Measurements from ENCODE around the gene MYH10.

The MYH10 gene

DNA sequence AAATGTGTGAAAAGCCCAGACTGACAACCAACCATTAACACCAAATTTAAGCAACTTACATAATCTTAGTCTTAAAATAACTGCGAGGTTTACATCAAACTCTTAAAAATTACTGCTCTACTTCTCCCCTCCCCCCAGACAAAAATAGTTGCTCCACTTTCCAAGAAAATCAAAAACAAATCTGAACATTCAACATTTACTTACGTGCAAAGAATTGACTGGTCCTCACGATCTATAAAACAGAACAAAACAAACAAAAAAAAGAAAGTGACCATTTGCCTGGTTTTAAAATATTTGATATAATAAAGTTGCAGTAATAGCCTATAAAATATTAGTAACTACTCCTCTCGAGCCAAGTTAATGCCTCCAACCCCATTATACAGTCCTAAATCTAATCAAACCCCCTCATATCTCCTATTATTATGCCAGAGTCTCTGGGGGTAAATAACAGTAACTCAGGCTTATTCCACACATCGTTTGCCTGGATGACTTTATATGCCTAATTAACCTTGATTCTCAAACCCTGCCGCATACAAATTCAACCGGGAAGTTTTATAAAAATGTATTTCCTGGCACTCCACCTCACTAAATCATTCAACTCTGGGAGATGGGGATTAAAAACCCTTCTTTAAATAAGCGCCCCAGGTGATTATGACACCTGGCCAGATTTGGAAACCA lies 41.5 kb downstream of the MYH10 start:
- H3K27ac ChIP-seq, result no peak overlapping the region
- no peak overlapping the region for H3K9ac ChIP-seq (ENCODE audit: insufficient read length)
- DNase-seq (ENCODE audit: low read depth, low spot score), result no peak
- no peaks in the 10 kb centered on the region for H3K9me3 ChIP-seq (ENCODE audit: low read depth, low read length)
- peaks cover 14% of the 10 kb centered on the region; the same call in 1 of the 2 replicates for H3K36me3 ChIP-seq (ENCODE audit: insufficient read depth, low read length)
- TF ChIP-seq EZH2 (IDR thresholded peaks at IDR 0.05) (no peak), POLR2AphosphoS5 (IDR thresholded peaks at IDR 0.05; ENCODE audit: borderline replicate concordance, low read depth, low read length) (no peak), FOXP2 (optimal IDR thresholded peaks at IDR 0.05; ENCODE audit: control extremely low read depth, extremely low read length, insufficient read depth) (no peak)
- H3K4me3 ChIP-seq, result no peak overlapping the region

DNA sequence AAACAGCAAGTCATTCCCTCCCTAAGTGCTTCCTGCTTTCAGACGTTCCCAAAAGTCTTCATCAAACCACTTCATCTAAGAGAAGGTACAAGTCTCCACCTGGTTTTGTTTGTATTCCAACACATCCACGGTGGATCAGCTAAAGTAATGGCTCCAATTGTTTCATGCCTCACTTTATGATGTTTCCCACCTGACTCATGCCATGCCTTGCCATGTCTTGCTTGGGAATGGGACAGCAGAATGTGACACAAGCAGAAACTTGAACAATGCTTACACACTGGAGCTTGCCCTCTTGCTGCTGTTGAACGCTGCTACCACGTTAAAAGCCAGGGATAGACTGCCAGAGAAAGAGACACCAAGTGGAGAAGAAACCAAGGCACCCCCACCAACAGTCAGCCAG lies 43.8 kb downstream of the MYH10 start:
- no peak for TF ChIP-seq POLR2AphosphoS5 (IDR thresholded peaks at IDR 0.05; ENCODE audit: borderline replicate concordance, low read depth, low read length)
- Histone ChIP-seq H3K27ac (no peak overlapping the region), H3K9ac (ENCODE audit: insufficient read length) (no peak overlapping the region), H3K9me3 (ENCODE audit: low read depth, low read length) (no peaks in the 10 kb centered on the region), H3K4me3 (no peak overlapping the region), H3K36me3 (ENCODE audit: insufficient read depth, low read length) (peaks cover 14% of the 10 kb centered on the region; the same call in 1 of the 2 replicates)
- DNase-seq (ENCODE audit: low read depth, low spot score), result no peak

DNA sequence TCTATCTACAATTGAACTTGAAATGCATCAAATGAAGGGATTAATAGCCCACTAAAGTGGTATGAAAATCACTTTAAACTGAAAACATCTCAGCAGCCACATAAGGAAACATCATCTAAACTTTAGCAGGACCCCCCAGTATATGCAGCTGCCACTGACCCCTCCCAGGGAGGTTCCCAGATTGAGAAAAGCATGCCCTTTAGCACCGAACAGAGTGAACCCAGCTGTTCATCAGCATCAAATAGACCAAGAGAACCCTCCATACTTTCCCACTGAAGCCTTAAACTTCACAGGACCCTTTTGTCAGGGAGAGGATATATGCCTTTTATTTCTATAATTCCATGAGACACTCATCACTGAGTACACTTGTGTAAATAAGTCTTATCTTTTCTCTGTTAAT lies 44.6 kb downstream of the MYH10 start:
- Histone ChIP-seq H3K9ac (ENCODE audit: insufficient read length) (no peak overlapping the region), H3K36me3 (ENCODE audit: insufficient read depth, low read length) (peaks cover 18% of the 10 kb centered on the region), H3K9me3 (ENCODE audit: low read depth, low read length) (no peaks in the 10 kb centered on the region), H3K4me3 (no peak overlapping the region), H3K27ac (no peak overlapping the region)
- no peak for TF ChIP-seq EZH2 (IDR thresholded peaks at IDR 0.05)
- no peak for TF ChIP-seq FOXP2 (optimal IDR thresholded peaks at IDR 0.05; ENCODE audit: control extremely low read depth, extremely low read length, insufficient read depth)
- no peak for TF ChIP-seq POLR2AphosphoS5 (IDR thresholded peaks at IDR 0.05; ENCODE audit: borderline replicate concordance, low read depth, low read length)
- no peak for DNase-seq (ENCODE audit: low read depth, low spot score)

DNA sequence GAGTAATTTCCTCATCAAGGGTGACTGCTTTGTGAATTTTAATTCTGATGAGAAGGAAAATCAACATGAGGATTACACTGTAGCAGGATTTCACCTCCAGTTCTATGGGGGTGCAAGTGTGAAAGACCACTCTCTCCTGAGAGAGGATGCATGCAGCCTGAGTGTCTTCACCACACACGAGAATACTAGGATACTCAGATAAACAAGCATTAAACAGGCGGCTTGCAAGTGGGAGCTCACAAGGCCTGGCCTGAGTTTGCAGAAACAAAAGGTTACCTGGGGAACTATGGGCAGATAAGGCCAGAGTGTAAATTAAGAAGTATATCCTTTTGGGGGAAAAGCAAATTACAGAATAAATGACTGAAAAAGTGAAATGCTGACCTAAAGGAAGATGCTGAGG lies 46.6 kb downstream of the MYH10 start:
- H3K4me3 ChIP-seq, result no peak overlapping the region
- DNase-seq (ENCODE audit: low read depth, low spot score), result no peak
- H3K9ac ChIP-seq (ENCODE audit: insufficient read length), result no peak overlapping the region
- peaks cover 18% of the 10 kb centered on the region for H3K36me3 ChIP-seq (ENCODE audit: insufficient read depth, low read length)
- no peak overlapping the region for H3K27ac ChIP-seq
- TF ChIP-seq POLR2AphosphoS5 (IDR thresholded peaks at IDR 0.05; ENCODE audit: borderline replicate concordance, low read depth, low read length), result no peak
- no peak for TF ChIP-seq EZH2 (IDR thresholded peaks at IDR 0.05)
- TF ChIP-seq FOXP2 (optimal IDR thresholded peaks at IDR 0.05; ENCODE audit: control extremely low read depth, extremely low read length, insufficient read depth), result no peak
- H3K9me3 ChIP-seq (ENCODE audit: low read depth, low read length), result no peaks in the 10 kb centered on the region

DNA sequence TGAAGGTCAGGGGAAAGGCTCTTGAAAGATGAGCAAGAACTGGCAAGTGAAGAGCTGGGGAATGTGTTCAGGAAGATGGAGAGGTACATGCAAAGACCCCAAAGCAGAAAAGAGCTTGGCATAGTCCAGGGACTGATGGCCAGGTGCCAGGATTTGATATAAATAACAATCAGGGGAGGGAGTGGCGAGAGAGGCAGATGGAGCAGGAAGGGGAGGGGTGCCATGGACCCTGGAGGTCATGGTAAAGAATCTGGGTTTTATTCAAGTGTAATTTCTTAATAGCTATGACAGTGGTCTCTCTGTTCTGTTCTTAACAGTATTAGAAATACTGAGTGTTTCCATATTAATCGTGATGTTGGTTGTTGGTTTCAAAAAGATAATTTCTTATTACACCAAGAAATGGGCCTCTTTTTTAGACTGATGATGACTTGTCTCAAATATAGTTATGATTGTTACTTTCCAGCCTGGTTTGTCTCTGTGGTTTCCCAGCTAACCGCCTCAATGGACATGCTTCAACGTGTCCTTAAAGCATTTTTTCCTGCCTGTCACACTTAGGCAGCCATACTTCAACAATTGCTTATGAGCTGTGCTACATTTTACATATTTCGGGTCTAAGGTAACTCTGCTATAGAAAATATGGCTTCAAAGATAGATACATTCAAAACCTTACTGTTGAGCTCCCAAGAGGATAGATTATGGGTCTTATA lies 49.4 kb downstream of the MYH10 start:
- TF ChIP-seq EZH2 (IDR thresholded peaks at IDR 0.05) (no peak), POLR2AphosphoS5 (IDR thresholded peaks at IDR 0.05; ENCODE audit: borderline replicate concordance, low read depth, low read length) (no peak), FOXP2 (optimal IDR thresholded peaks at IDR 0.05; ENCODE audit: control extremely low read depth, extremely low read length, insufficient read depth) (no peak)
- DNase-seq (ENCODE audit: low read depth, low spot score), result no peak
- Histone ChIP-seq H3K27ac (no peak overlapping the region), H3K36me3 (ENCODE audit: insufficient read depth, low read length) (peaks cover 12% of the 10 kb centered on the region), H3K9me3 (ENCODE audit: low read depth, low read length) (no peaks in the 10 kb centered on the region), H3K9ac (ENCODE audit: insufficient read length) (no peak overlapping the region), H3K4me3 (no peak overlapping the region)

DNA sequence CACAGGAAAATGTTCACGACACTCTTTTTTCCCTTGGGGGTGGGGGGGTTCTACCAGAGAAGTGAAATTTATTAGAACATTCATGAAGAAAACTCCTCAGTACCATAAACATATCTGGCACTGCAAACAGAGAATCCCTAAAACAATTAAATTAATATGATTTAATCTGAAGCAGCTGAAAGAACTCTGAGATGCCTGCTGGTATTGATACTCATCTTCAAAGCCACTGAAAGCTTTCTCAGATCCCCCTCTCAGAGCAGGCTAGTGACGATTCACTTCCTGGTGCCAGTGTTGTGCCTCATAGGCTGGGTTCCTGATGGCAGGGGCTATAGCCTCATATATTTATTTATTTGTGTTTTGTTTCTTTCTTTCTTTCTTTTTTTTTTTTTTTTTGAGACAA lies 52.7 kb downstream of the MYH10 start:
- Histone ChIP-seq H3K27ac (no peak overlapping the region), H3K9ac (ENCODE audit: insufficient read length) (no peak overlapping the region), H3K9me3 (ENCODE audit: low read depth, low read length) (no peaks in the 10 kb centered on the region), H3K4me3 (no peak overlapping the region), H3K36me3 (ENCODE audit: insufficient read depth, low read length) (peaks cover 34% of the 10 kb centered on the region)
- TF ChIP-seq POLR2AphosphoS5 (IDR thresholded peaks at IDR 0.05; ENCODE audit: borderline replicate concordance, low read depth, low read length), result no peak
- TF ChIP-seq FOXP2 (optimal IDR thresholded peaks at IDR 0.05; ENCODE audit: control extremely low read depth, extremely low read length, insufficient read depth), result no peak
- no peak for TF ChIP-seq EZH2 (IDR thresholded peaks at IDR 0.05)
- no peak for DNase-seq (ENCODE audit: low read depth, low spot score)

DNA sequence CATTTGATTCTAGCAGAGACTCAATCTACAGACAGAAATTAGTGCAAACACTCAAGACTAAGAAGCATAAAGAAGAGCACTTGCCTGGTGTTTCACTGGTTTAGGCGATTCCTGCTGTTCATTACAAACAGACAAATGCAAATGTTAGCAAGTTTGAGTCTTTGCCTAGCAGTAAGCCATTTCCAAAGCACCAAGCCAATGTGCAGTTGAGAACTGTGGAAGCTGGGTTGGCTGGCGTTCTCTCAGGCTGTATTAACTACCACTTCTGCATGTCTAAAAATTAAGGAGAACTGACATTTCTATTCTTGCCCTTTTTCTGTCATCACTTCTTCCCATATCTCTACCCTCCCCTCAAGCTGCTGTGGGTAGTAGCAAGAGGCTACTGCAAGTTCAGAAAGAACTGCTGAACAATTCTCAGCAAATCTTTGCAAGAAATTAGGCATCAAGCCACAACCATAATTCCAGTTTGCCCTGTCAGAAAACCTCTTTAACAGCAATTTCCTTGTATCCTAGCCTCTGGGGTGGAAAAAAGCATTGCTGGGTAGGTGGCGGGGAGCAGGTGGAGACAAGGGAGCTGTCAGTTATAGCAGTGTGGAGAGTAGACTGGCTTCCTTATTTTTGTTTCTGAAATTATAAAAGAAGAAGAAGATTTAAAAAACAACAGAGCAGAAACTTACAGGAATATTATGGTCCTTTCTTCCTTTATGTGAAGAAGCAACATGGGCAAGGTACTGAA lies 53.8 kb downstream of the MYH10 start:
- no peak overlapping the region for H3K9ac ChIP-seq (ENCODE audit: insufficient read length)

DNA sequence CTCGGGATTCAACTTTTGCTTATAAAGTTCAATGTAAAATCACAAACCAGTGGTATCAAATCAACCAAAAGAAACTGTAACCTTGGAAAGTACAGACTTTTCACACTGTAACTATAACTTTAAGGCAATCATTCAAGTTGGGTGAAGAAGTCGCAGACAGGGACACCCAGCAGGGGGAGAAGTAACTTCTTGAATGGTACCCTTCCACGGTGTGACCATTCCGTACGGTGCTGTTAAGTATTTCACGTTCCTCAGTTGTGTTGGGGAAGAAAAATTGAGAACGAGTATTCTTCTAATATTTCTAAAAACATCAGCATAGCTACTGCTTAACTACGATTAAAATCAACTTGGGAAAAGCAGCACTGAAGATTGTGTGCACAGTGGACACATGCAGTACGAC lies 55.8 kb downstream of the MYH10 start:
- DNase-seq (ENCODE audit: low read depth, low spot score), result no peak
- no peak for TF ChIP-seq POLR2AphosphoS5 (IDR thresholded peaks at IDR 0.05; ENCODE audit: borderline replicate concordance, low read depth, low read length)
- TF ChIP-seq FOXP2 (optimal IDR thresholded peaks at IDR 0.05; ENCODE audit: control extremely low read depth, extremely low read length, insufficient read depth), result no peak
- TF ChIP-seq EZH2 (IDR thresholded peaks at IDR 0.05), result no peak
- no peak overlapping the region for H3K4me3 ChIP-seq
- no peak overlapping the region for H3K9ac ChIP-seq (ENCODE audit: insufficient read length)
- H3K27ac ChIP-seq, result no peak overlapping the region
- H3K36me3 ChIP-seq (ENCODE audit: insufficient read depth, low read length), result peaks cover 33% of the 10 kb centered on the region
- H3K9me3 ChIP-seq (ENCODE audit: low read depth, low read length), result no peaks in the 10 kb centered on the region

More for the DNA sequence above, 53.8 kb downstream of the MYH10 start:
- Histone ChIP-seq H3K9me3 (ENCODE audit: low read depth, low read length) (no peaks in the 10 kb centered on the region), H3K27ac (no peak overlapping the region), H3K4me3 (no peak overlapping the region), H3K36me3 (ENCODE audit: insufficient read depth, low read length) (peaks cover 34% of the 10 kb centered on the region)
- no peak for DNase-seq (ENCODE audit: low read depth, low spot score)
- TF ChIP-seq POLR2AphosphoS5 (IDR thresholded peaks at IDR 0.05; ENCODE audit: borderline replicate concordance, low read depth, low read length) (no peak), FOXP2 (optimal IDR thresholded peaks at IDR 0.05; ENCODE audit: control extremely low read depth, extremely low read length, insufficient read depth) (no peak), EZH2 (IDR thresholded peaks at IDR 0.05) (no peak)
